GM15510 (cell line): ENCODE results near the gene SRP68.
A peak's percentile ranks its signal among the peaks of the same experiment; 100 is the strongest.

Experiments
- POLR2A ChIP-seq: IDR thresholded peaks from 3 replicates; pipeline ENCODE4 v1.6.1; 2011; ENCODE audit warnings: borderline replicate concordance; ENCODE audit not compliant: insufficient read length; ENCODE audit errors: extremely low read depth

The SRP68 gene

GRCh38 chr17:76072148-76072858 lies at the start of gene SRP68:
TSS of gene SRP68 (minus strand) at chr17:76072517. CDS start at chr17:76072491, 26 bp downstream.
- peak; percentile 88 for TF ChIP-seq POLR2A

DNA sequence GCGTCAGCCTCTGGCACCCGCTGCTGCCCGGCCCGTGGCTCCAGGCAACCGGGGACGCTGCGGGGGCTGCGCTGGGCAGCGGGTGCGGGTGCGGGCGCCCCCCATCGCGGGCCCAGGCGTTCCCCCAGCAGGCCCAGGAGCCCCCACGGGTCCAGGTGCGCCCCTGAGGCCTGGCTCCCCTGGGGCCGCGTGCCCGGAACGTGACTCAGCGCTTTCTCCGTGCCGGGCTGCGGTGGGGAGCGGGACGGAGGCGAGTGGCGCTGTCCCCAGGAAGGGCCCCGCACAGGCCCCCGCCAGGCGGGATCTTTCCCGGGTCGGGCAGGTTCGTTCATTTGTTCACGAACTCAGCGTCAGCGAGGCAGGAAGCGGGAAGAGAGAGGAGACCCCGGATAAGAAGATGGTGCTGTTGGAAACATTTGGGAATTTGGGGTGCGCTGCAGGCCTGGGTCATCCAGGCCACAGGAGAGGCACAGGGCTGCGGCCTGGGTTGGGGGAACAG lies 49.7 kb upstream of the SRP68 start:
- no peak for TF ChIP-seq POLR2A

- no peak for TF ChIP-seq POLR2A
These were observed 48.3 kb upstream of the SRP68 start for GRCh38 chr17:76120658-76121008.

GRCh38 chr17:76119409-76120371 lies 47.4 kb upstream of the SRP68 start:
- TF ChIP-seq POLR2A: no peak

DNA sequence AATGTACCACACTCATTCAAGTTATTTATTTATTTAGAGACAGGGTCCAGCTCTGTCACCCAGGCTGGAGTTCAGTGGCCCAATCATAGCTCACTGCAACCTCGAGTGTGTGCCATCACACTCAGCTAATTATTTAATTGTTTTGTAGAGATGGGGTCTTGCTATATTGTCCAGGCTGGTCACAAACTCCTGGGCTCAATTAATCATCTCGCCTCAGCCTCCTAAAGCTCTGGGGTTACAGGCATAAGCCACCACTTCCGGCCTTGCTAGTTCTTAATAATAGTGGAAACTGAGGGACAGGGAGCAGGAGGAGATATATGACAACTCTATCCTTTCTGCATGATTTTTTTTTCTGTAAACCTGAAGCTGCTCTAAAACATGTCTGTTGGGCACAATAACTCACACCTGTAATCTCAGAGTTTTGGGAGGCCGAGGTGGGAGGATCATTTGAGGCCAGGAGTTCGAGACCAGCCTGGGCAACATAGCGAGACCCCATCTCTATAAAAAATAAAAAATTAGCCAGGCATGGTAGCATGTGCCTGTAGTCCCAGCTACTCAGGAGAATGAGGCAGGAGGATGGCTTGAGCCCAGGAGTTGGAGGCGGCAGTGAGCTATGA lies 42.9 kb upstream of the SRP68 start:
- TF ChIP-seq POLR2A: no peak

DNA sequence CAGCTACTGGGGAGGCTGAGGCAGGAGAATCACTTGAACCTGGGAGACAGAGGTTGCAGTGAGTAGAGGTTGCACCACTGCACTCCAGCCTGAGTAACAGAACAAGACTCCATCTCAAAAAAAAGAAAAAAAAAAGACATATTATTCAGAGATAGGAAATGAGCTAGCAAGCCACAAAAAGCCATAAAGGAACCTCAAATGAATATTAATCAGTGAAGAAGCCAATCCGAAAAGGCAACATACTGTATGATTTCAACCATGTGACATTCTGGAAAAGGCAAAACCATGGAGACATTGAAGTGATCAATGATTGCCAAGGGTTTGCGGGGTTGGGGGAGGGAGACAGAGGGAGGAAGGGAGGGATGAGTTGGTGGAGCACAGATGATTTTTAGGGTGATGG lies 39.6 kb upstream of the SRP68 start:
- TF ChIP-seq POLR2A: no peak

- no peak for TF ChIP-seq POLR2A
These were observed 35.2 kb upstream of the SRP68 start for GRCh38 chr17:76107509-76107908.

DNA sequence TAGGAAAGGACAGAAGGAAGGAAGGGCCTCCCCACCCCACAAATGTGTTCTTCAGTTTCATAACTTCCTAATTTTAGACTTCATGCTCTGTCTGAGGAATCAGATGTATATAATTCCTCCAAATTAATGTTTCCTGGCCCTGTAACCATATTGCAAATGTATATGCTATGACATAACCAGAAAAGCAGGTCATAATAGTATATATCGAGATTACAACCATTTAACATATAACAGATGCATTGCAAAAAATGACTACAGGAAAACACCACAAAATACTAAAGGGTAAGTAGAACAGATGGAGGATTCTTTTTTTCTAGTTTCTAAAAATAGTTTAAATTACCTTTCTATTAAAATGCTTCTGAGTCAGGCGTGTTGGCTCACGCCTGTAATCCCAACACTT lies 34.4 kb upstream of the SRP68 start:
- TF ChIP-seq POLR2A: no peak

DNA sequence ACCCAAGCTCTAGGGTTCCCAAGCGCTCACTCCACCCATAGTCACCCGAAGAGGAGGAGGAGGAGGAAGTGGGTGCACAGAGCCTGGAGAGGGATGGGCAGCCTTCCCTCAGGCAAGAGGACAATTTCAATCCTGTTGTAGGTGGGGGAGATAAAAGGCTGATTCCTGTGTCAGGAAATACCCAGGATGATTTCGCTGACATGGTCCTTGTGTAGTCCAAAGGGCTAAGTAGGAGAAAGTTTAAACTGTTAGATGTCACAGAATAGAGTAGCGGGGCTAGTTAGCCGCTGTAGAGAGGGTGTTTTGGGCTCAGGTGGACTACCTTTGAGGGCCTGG lies 32.5 kb upstream of the SRP68 start:
- TF ChIP-seq POLR2A: no peak

- TF ChIP-seq POLR2A: no peak
These were observed 32.0 kb upstream of the SRP68 start for GRCh38 chr17:76104140-76104895.

GRCh38 chr17:76103274-76104139 lies 31.2 kb upstream of the SRP68 start, which contains the start of gene EXOC7:
TSS of gene EXOC7 (minus strand) at chr17:76103787. CDS start at chr17:76103692, 95 bp downstream.
- peak; percentile 84 for TF ChIP-seq POLR2A

DNA sequence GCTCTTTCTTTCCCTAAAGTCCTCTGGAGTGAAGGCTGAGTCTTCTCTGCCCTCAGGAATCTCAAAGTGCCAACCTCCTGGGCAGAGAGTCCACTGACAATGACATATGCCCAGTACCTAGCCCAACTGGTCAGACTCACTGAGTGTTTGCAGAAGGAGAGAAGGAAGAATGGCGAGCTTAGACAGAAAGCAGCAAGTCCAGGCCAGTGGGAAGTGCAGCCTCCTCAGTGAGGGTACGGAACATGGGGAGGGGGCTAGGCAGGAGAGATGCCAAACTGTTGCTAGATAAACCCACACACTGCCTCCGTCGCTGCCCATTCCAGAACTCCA lies 30.6 kb upstream of the SRP68 start:
- TF ChIP-seq POLR2A: no peak

DNA sequence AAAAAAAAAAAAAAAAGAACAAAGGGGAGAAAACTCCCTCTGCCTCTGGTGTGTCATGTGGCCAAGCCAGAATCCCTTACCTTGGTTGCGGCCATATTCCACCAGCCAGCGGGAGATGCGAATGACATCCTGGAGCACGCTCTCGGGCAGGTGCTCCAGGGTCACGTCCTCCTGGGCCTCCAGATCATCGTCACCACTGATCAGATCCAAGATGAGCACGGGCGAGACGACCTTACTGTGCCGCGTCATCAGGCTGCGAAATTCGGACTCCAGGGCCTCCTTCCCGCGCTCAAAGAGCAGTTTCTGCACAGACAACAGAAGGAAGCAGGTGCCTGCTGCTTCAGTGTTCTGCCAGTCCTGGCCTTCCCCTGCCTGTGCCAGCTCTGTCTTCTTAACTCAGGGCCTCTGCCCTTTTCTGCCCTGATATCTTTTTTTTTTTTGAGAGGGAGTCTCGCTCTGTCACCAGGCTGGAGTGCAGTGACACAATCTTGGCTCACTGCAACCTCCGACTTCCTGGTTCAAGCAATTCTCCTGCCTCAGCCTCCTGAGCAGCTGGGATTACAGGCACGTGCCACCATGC lies 25.5 kb upstream of the SRP68 start:
- no peak for TF ChIP-seq POLR2A
